Thyroid gland (tissue), 4 donors: ENCODE data around the gene LRP6. TPM values are rescaled to one million over a fixed set of nuclear protein-coding genes. Genes with fewer than 3 reads are reported as not detected.

Source experiments
- DNase-seq, 2 donors: peaks; one replicate each; pipeline ENCODE4 v3.0.0-alpha.2; 2019
- H3K27ac ChIP-seq, 3 donors: fragments of 200-600 bp; sonication (generic); 1 replicate in 2 of 3; 2 replicates in 1 of 3; pipeline ENCODE4 v1.5.1; 2016 to 2019; ENCODE audit warnings: mild to moderate bottlenecking in 1 of 3, moderate library complexity in 1 of 3
- H3K27me3 ChIP-seq: fragments of 200-600 bp; sonication (generic); one replicate; pipeline ENCODE4 v1.5.1; 2019
- H3K36me3 ChIP-seq, 2 donors: fragments of 200-600 bp; sonication (generic); one replicate each; pipeline ENCODE4 v1.5.1; 2016 to 2019
- H3K4me1 ChIP-seq, 2 donors: fragments of 200-600 bp; sonication (generic); one replicate each; pipeline ENCODE4 v1.5.1; 2017 to 2019
- H3K4me3 ChIP-seq, 3 donors: fragments of 200-600 bp; sonication (generic); replicated peaks in 1 of 3; 1 replicate in 2 of 3; 2 replicates in 1 of 3; pipeline ENCODE4 v1.5.1; 2016; ENCODE audit warnings: mild to moderate bottlenecking in 1 of 3
- H3K9me3 ChIP-seq: fragments of 200-600 bp; sonication (generic); one replicate; pipeline ENCODE4 v1.5.1; 2017
- POLR2A ChIP-seq, 2 donors: fragments of 450-650 bp; IDR thresholded peaks; one replicate each; pipeline ENCODE4 v1.6.1; 2017; ENCODE audit warnings: antibody characterized with exemption in 2 of 2, mild to moderate bottlenecking in 2 of 2, moderate library complexity in 1 of 2
- WGBS, 2 donors: methylation state at CpG; one replicate each; pipeline ENCODE4 v1.1.5; 2017; 5-methylcytosine and 5-hydroxymethylcytosine counted together
- intact Hi-C: fragments of 100-400 bp; cut with DNase I; formaldehyde crosslinking; loops from one replicate; pipeline ENCODE4 v1.15.1; 2023
- total RNA-seq, 4 donors: library from RNA; depleted of rRNA; stranded (reverse); fragments of >200 nt; gene quantifications; one replicate each; pipeline ENCODE4 v1.2.3, GENCODE V29; 2016
- TF ChIP-seq, protein P1 (sequence below), 6 experiments: fragments of 200-600 bp in 3 of 6; fragments of 450-650 bp in 3 of 6; sonication (generic) in 3 of 6; IDR thresholded peaks; one replicate each; pipeline ENCODE4 v1.5.1; 2016 to 2019; ENCODE audit warnings: antibody characterized with exemption in 6 of 6, mild to moderate bottlenecking in 2 of 6, inconsistent platforms in 1 of 6, moderate library complexity in 1 of 6

The LRP6 gene
- total RNA-seq, 4 donors from 2014 or later: 38.7 to 47.7 (median 42.7) TPM

DNA sequence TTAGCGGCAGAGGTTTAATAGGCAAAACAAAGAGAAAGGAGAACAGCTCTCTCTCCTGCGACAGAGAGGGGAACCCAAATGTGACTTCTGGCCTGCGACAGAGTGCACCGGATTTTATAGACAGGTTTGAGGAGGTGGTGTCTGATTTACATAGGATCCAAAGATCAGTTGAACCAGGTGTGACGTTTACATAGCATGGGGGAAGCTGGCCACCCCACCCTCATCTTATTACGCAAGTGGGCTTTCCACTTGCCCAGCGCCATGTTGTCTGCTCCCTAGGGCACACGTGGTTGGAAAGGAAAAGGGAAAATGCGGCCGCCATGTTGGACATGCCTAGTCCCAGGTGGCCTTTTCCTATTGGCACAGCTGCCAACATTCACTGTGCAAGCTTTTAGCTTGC, 178.7 kb downstream of the LRP6 start:
- DNase-seq: no peak
- TF ChIP-seq, protein P1, sequence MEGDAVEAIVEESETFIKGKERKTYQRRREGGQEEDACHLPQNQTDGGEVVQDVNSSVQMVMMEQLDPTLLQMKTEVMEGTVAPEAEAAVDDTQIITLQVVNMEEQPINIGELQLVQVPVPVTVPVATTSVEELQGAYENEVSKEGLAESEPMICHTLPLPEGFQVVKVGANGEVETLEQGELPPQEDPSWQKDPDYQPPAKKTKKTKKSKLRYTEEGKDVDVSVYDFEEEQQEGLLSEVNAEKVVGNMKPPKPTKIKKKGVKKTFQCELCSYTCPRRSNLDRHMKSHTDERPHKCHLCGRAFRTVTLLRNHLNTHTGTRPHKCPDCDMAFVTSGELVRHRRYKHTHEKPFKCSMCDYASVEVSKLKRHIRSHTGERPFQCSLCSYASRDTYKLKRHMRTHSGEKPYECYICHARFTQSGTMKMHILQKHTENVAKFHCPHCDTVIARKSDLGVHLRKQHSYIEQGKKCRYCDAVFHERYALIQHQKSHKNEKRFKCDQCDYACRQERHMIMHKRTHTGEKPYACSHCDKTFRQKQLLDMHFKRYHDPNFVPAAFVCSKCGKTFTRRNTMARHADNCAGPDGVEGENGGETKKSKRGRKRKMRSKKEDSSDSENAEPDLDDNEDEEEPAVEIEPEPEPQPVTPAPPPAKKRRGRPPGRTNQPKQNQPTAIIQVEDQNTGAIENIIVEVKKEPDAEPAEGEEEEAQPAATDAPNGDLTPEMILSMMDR (IDR thresholded peaks at IDR 0.05): no peak
- 81 to 87% methylated on average over 10 of the region's 10 CpGs for WGBS, 2 donors
- Histone ChIP-seq H3K9me3 (no peaks in the 10 kb centered on the region), H3K27me3 (no peaks in the 10 kb centered on the region), H3K36me3 (no peaks in the 10 kb centered on the region), H3K4me3 (no peak overlapping the region), H3K27ac (no peak overlapping the region), H3K4me1 (peaks cover 0 to 6% of the 10 kb centered on the region in 2 donors)
- intact Hi-C loops: no loop called here

DNA sequence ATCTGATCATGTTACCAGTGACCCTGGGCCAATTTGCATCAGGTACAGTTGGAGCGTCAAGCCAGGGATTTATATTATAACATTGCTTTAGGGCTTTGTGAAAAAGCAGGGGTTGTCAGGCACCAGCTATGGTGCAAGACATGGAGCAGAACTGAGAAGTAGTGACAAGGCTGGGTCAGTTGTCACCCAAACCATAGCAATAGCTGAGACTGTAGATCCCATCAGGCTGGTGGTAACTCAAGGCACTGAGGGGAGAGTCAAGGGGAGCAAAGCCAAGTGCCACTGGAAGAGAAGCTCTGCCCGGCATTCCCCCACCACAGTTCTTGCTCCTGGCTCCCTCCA, 179.2 kb downstream of the LRP6 start:
- no peak for DNase-seq
- Histone ChIP-seq H3K27me3 (no peaks in the 10 kb centered on the region), H3K9me3 (no peaks in the 10 kb centered on the region), H3K36me3 (no peaks in the 10 kb centered on the region), H3K4me3 (no peak overlapping the region), H3K27ac (no peak overlapping the region), H3K4me1 (peaks cover 0 to 6% of the 10 kb centered on the region in 2 donors)
- 91 to 92% methylated on average over 2 of the region's 2 CpGs for WGBS, 2 donors
- TF ChIP-seq, protein P1 (IDR thresholded peaks at IDR 0.05): no peak
- TF ChIP-seq POLR2A (IDR thresholded peaks at IDR 0.05): no peak
- intact Hi-C loops: no loop called here

DNA sequence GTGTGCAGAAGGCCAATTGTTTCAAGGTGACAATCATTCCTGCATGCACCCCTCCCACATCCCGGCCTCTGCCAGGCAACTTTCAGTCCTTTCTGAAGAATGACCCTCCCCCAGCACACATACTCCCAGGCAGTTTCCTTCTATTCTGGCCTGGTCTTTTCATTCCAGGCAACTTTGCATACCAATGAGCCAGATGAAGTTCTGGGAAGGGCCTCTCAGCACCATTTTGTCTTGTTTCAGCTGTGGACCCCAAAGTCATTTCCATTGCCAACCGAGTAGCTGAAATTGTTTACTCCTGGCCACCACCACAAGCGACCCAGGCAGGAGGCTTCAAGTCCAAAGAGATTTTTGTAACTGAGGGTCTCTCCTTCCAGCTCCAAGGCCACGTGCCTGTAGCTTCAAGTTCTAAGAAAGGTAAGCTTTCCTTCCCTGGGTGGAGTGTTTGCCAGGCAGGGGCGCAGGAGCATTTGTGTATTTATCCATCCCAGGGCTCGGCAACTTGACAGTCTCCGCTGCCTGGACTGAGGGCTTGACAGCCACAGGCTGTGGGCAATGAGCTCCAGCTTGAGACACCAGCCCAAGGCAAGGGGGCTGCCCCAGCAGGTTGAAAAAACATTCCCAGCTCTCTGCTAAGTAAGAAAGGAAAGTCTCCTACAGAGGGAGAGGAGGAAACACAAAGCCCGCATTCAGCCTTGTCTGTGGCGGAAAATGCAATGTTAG, 179.7 kb downstream of the LRP6 start:
- TF ChIP-seq POLR2A (IDR thresholded peaks at IDR 0.05): no peak
- TF ChIP-seq, protein P1 (IDR thresholded peaks at IDR 0.05): no peak
- DNase-seq: no peak
- Histone ChIP-seq H3K9me3 (no peaks in the 10 kb centered on the region), H3K4me3 (no peak overlapping the region), H3K27ac (no peak overlapping the region), H3K4me1 (peaks cover 0 to 2% of the 10 kb centered on the region in 2 donors), H3K27me3 (no peaks in the 10 kb centered on the region), H3K36me3 (no peaks in the 10 kb centered on the region)
- 84 to 85% methylated on average over 8 to 9 of the region's 9 CpGs for WGBS, 2 donors
- intact Hi-C loops: no loop called here

DNA sequence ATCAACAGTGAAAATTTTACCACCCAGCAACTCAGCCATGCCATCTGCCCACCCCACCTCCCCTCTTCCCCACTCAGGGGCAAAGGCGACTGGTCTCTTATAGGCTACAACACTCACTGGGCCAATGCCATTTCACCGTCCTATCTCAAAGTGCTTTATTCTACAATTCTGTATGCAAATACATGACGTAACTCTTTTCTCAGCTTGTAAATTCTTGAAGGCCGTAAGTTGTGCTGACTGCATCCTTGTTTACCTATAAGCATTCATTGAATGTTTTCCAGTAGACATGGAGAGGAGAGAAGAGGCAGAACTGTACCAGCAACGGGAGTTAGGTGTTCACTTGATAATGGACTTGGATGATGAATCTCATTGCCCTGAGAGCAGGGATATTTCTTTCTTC, 180.5 kb downstream of the LRP6 start:
- Histone ChIP-seq H3K9me3 (no peaks in the 10 kb centered on the region), H3K4me3 (no peak overlapping the region), H3K36me3 (no peaks in the 10 kb centered on the region), H3K4me1 (no peaks in the 10 kb centered on the region), H3K27me3 (no peaks in the 10 kb centered on the region), H3K27ac (no peak overlapping the region)
- WGBS, 2 donors: 94 to 95% methylated on average over 5 of the region's 5 CpGs
- intact Hi-C loops: no loop called here
- TF ChIP-seq POLR2A (IDR thresholded peaks at IDR 0.05): no peak
- TF ChIP-seq, protein P1 (IDR thresholded peaks at IDR 0.05): no peak
- DNase-seq: no peak

DNA sequence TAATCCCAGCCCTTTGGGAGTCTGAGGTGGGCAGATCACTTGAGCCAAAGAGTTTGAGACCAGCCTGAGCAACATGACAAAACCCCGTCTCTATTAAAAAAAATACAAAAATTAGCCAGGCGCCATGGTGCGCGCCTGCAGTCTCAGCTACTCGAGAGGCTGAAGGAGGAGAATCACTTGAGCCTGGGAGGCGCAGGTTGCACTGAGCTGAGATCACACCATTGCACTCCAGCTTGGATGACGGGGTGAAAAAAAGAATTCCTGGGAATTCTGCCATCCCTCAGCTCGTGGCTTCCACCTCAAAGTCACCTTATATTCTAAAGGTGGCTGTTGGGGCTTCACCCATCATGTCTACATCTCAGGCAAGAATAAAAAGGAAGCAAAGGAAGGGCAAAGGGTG, 183.2 kb downstream of the LRP6 start:
- intact Hi-C loops: no loop called here
- Histone ChIP-seq H3K4me1 (no peaks in the 10 kb centered on the region), H3K4me3 (no peak overlapping the region), H3K9me3 (no peaks in the 10 kb centered on the region), H3K27ac (no peak overlapping the region), H3K27me3 (no peaks in the 10 kb centered on the region), H3K36me3 (no peaks in the 10 kb centered on the region)
- no peak for DNase-seq
- TF ChIP-seq, protein P1 (IDR thresholded peaks at IDR 0.05): no peak
- no peak for TF ChIP-seq POLR2A (IDR thresholded peaks at IDR 0.05)
- WGBS, 2 donors: 53 to 80% methylated on average over 8 of the region's 8 CpGs
